ENCODE data around the gene KRT5. TPM values are rescaled to one million over a fixed set of nuclear protein-coding genes. Genes with fewer than 3 reads are reported as not detected.

KRT5 gene
- total RNA-seq, 1 donor from 2014 or later, result not detected

DNA sequence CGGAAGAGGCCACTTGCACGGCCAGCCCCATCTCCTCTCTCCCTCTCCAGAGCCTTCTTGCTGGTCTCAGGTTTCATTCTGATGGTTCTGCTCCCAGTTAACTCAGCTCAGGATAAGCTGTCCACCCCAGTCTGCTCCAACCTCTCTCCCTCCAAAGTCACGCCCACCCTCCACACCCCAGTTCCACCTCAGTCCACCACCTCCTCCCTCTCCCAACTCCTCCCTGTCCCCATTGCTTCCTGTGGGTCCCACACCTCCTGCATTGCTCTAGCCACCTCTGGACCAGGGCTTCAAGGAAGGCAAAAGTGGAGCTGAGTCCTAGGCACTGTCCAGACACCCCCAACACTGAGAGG lies 19.6 kb upstream of the KRT5 start:
- no peak for DNase-seq (ENCODE audit: low spot score)
- TF ChIP-seq, protein P1, sequence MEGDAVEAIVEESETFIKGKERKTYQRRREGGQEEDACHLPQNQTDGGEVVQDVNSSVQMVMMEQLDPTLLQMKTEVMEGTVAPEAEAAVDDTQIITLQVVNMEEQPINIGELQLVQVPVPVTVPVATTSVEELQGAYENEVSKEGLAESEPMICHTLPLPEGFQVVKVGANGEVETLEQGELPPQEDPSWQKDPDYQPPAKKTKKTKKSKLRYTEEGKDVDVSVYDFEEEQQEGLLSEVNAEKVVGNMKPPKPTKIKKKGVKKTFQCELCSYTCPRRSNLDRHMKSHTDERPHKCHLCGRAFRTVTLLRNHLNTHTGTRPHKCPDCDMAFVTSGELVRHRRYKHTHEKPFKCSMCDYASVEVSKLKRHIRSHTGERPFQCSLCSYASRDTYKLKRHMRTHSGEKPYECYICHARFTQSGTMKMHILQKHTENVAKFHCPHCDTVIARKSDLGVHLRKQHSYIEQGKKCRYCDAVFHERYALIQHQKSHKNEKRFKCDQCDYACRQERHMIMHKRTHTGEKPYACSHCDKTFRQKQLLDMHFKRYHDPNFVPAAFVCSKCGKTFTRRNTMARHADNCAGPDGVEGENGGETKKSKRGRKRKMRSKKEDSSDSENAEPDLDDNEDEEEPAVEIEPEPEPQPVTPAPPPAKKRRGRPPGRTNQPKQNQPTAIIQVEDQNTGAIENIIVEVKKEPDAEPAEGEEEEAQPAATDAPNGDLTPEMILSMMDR (IDR thresholded peaks at IDR 0.05), result no peak
- H3K27me3 Mint-ChIP-seq (ENCODE audit: low read depth), result peaks cover 26% of the 10 kb centered on the region
- no peaks in the 10 kb centered on the region for H3K36me3 Mint-ChIP-seq (ENCODE audit: low read depth)
- no peak overlapping the region for H3K27ac Mint-ChIP-seq (ENCODE audit: unreplicated experiment)
- H3K9me3 Mint-ChIP-seq (ENCODE audit: low read depth), result no peaks in the 10 kb centered on the region
- no peak overlapping the region for H3K4me3 Mint-ChIP-seq (ENCODE audit: unreplicated experiment)
- peaks cover 11% of the 10 kb centered on the region for H3K4me1 Mint-ChIP-seq (ENCODE audit: low read depth)

DNA sequence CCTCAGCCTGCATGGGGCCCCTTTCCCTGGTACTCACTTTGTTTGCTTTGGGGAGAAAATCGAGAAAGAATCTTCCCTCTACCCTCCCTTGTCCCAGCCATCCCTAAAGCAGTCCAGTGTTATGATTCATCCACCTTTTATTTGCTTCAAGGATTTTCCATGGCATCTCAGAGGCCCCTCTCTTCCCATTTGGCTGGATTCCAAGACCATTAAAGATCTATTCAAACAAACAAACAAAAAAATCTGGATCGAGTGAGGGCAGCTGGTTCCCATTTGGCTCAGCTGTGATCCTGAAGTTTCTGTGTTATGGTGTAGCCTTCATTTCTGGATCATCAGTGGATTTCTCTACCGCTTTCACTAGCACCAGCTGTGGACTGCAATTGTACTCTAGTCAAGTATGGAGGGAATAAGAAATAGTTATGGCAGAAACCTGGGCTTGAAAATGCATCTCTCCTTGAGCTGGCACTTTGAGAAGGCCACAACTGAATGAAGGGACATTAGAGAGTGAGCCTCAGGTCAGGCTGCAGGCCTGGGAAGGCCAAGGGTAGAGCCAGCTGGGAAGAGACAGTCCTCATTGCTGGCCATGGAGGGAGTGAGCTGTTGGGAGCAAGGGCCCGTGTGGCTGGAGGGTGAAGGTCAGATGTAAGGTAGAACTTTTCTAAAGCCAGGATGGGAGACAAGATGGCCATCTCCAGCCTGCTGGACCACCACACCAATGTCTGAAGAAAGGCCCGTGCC lies 19.1 kb upstream of the KRT5 start:
- TF ChIP-seq, protein P1 (IDR thresholded peaks at IDR 0.05), result no peak
- Mint-ChIP-seq H3K27me3 (ENCODE audit: low read depth) (peaks cover 25% of the 10 kb centered on the region), H3K4me1 (ENCODE audit: low read depth) (peaks cover 11% of the 10 kb centered on the region), H3K27ac (ENCODE audit: unreplicated experiment) (no peak overlapping the region), H3K36me3 (ENCODE audit: low read depth) (no peaks in the 10 kb centered on the region), H3K4me3 (ENCODE audit: unreplicated experiment) (no peak overlapping the region), H3K9me3 (ENCODE audit: low read depth) (no peaks in the 10 kb centered on the region)
- DNase-seq (ENCODE audit: low spot score), result no peak

DNA sequence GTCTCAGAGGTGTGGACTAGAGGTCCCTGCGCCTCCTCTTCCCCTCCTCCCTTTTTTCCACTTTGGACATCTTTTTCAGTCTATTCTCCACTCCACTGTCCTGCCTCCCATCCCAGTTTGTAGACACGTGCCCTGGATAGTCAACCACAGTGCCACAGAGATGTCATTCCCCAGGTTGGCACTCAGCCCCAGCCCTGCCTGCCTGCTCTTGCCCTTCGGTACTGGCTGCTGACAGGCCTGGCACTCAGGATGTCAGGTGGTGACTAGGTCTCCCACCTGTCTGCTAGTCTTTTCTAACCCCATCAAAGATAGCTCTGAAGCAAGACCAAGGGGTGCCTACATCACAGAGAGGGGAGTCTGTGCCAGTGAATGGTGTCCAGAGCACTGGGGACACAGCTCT lies 16.9 kb upstream of the KRT5 start:
- no peak for DNase-seq (ENCODE audit: low spot score)
- H3K27me3 Mint-ChIP-seq (ENCODE audit: low read depth), result peaks cover 12% of the 10 kb centered on the region
- H3K4me1 Mint-ChIP-seq (ENCODE audit: low read depth), result peaks cover 11% of the 10 kb centered on the region
- no peak overlapping the region for H3K4me3 Mint-ChIP-seq (ENCODE audit: unreplicated experiment)
- no peak overlapping the region for H3K27ac Mint-ChIP-seq (ENCODE audit: unreplicated experiment)
- H3K36me3 Mint-ChIP-seq (ENCODE audit: low read depth), result no peaks in the 10 kb centered on the region
- TF ChIP-seq, protein P1 (IDR thresholded peaks at IDR 0.05), result no peak
- no peaks in the 10 kb centered on the region for H3K9me3 Mint-ChIP-seq (ENCODE audit: low read depth)

DNA sequence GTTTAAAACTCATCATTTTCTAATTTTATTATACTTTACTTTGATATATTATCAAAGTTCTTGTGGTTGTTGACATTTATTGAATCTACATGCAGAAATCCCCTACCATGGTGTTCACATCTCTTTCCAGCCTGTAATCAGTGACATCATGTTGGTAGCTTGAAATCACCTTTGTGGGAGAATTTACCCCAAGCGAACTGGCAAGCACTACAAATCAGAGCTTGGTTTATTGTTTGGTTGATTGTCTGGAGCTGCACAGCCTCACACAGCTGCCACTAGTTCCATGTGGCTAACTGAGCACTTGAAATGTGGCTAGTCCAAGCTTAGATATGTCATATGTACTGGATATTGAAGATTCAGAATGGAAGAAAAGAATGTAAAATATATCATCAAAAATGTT lies 15.4 kb upstream of the KRT5 start:
- TF ChIP-seq, protein P1 (IDR thresholded peaks at IDR 0.05), result no peak
- no peaks in the 10 kb centered on the region for H3K36me3 Mint-ChIP-seq (ENCODE audit: low read depth)
- peaks cover 22% of the 10 kb centered on the region for H3K27me3 Mint-ChIP-seq (ENCODE audit: low read depth)
- no peak overlapping the region for H3K4me3 Mint-ChIP-seq (ENCODE audit: unreplicated experiment)
- no peak overlapping the region for H3K27ac Mint-ChIP-seq (ENCODE audit: unreplicated experiment)
- DNase-seq (ENCODE audit: low spot score), result no peak
- H3K9me3 Mint-ChIP-seq (ENCODE audit: low read depth), result no peaks in the 10 kb centered on the region
- H3K4me1 Mint-ChIP-seq (ENCODE audit: low read depth), result peaks cover 11% of the 10 kb centered on the region

DNA sequence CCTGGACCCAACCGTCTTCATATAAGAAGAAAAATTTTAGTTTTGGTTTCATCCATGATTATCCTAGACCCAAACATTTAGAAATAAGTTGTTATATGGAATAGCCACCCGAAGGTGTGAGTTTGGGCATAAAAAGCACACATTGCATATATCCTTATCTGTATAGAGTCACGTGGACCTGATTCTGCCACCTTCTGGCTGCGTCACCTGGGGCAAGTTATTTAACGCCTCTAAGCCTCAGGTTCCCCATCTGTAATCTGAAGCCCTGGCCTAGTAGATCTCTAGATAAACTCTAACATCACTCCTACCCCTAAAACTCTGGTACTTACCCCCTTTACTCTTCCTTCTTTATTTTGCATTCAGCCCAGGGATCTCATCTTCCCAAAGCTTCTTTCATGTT lies 14.3 kb upstream of the KRT5 start:
- no peak for DNase-seq (ENCODE audit: low spot score)
- H3K27me3 Mint-ChIP-seq (ENCODE audit: low read depth), result peaks cover 28% of the 10 kb centered on the region
- H3K4me1 Mint-ChIP-seq (ENCODE audit: low read depth), result peaks cover 10% of the 10 kb centered on the region
- H3K27ac Mint-ChIP-seq (ENCODE audit: unreplicated experiment), result no peak overlapping the region
- no peaks in the 10 kb centered on the region for H3K9me3 Mint-ChIP-seq (ENCODE audit: low read depth)
- TF ChIP-seq, protein P1 (IDR thresholded peaks at IDR 0.05), result peak; percentile 16
- H3K36me3 Mint-ChIP-seq (ENCODE audit: low read depth), result no peaks in the 10 kb centered on the region
- H3K4me3 Mint-ChIP-seq (ENCODE audit: unreplicated experiment), result no peak overlapping the region

All from chondrocyte (in vitro differentiated cells).